ENCODE measurements around the gene C17orf107. TPM values are rescaled to one million over a fixed set of nuclear protein-coding genes. Genes with fewer than 3 reads are reported as not detected.

Gene C17orf107
- total and polyA plus RNA-seq, 9 of the 15 experiments (the other 6 are each of a cell fraction or from before 2014, with no cell fraction given) = 0.05 to 0.29 (median 0.07) TPM; not detected in 4

GRCh38 chr17:4940555-4941318, 41.4 kb downstream of the C17orf107 start:
- peaks cover 26 to 30% of the 10 kb centered on the region in 2 experiments; a peak in 4 of 5 replicates for H3K4me1 ChIP-seq (replicated peaks in 1 of 2; ENCODE audit: control insufficient read depth in 2 of 2, insufficient read depth in 2 of 2, low read length in 2 of 2)
- ChIA-PET POLR2A (interaction anchor here (0.6 to 1.6 kb wide), 11 partner anchors 9 to 161 kb away, joined by 3 to 20 read pairs (median 4); partner anchors contain the start of genes ENO3, PFN1 and SPAG7), CTCF (ENCODE audit: low intra/inter-chr PET ratio) (interaction anchor here (0.6 kb wide), 1 partner anchor 47 kb away, joined by 3 read pairs; the partner anchor contains the start of gene CAMTA2)
- H3K27ac ChIP-seq (ENCODE audit: extremely low read depth, low read depth, low read length) = peak overlapping the region; percentile 90
- peaks cover 70% of the 10 kb centered on the region for H3K36me3 ChIP-seq (ENCODE audit: control insufficient read depth, insufficient read depth, low read length)
- in situ Hi-C loops (cut with MboI) (no loop called here), intact Hi-C loops (cut with micrococcal nuclease) (no loop called here)
- DNase-seq (ENCODE audit: extremely low read depth in 1 of 4, low spot score in 3 of 4) (peak; percentile 55 to 81 (median 64)), ATAC-seq (peak; percentile 35), FAIRE-seq (no peak)
- peak overlapping the region; percentile 89 for H2AFZ ChIP-seq (ENCODE audit: low read depth, low read length)
- no peaks in the 10 kb centered on the region for H3K9me3 ChIP-seq (replicated peaks; ENCODE audit: control insufficient read depth, insufficient read depth, low read depth, low read length)
- peak overlapping the region; percentile 95 to 98 for H3K9ac ChIP-seq (ENCODE audit: insufficient read depth in 1 of 2, low read depth in 2 of 2, low read length in 2 of 2)
- no peaks in the 10 kb centered on the region for H3K9me1 ChIP-seq (ENCODE audit: control insufficient read depth, insufficient read depth, low read length)
- peak overlapping the region; percentile 96 for H3K4me3 ChIP-seq
- peak overlapping the region; percentile 96 for H3K4me2 ChIP-seq (ENCODE audit: insufficient read depth, low read length)
- 1% methylated on average over 21 of the region's 29 CpGs for WGBS (ENCODE audit: insufficient coverage, low coverage, missing lambda C conversion rate)
- H3K79me2 ChIP-seq (ENCODE audit: control insufficient read depth, insufficient read depth, low read length) = peaks cover 71% of the 10 kb centered on the region
- peaks cover 8% of the 10 kb centered on the region; the same call in 1 of the 2 replicates for H4K20me1 ChIP-seq (replicated peaks; ENCODE audit: control insufficient read depth, insufficient read depth, low read length)
- no peaks in the 10 kb centered on the region for H3K27me3 ChIP-seq (ENCODE audit: control insufficient read depth in 2 of 2, insufficient read depth in 2 of 2, low read length in 2 of 2)
- BruUV-seq (replicated peaks) = TSS peak; percentile 79
- TF ChIP-seq NBN (IDR thresholded peaks at IDR 0.05; ENCODE audit: low read depth) (no peak), PHF20 (IDR thresholded peaks at IDR 0.05; ENCODE audit: partially characterized antibody) (peak; percentile 46), MAZ (CRISPR knock-in tag; conservative IDR thresholded peaks at IDR 0.05 in 1 of 2, IDR thresholded peaks at IDR 0.05 in 1 of 2) (0 out of 4 replicates have a peak, but pooled peaks have one; percentile 7 to 17), ZNF146 (CRISPR knock-in tag; IDR thresholded peaks at IDR 0.05; ENCODE audit: unreplicated experiment) (no peak), PHF8 (IDR thresholded peaks at IDR 0.05; ENCODE audit: borderline replicate concordance, low read length) (peak; percentile 8; the same call in 1 of the 2 replicates), SLC30A9 (CRISPR knock-in tag; IDR thresholded peaks at IDR 0.05) (no peak), LEF1 (IDR thresholded peaks at IDR 0.05) (no peak), CEBPB (tag; IDR thresholded peaks at IDR 0.05) (peak; percentile 72), RBBP5 (IDR thresholded peaks at IDR 0.05; ENCODE audit: borderline replicate concordance, insufficient read depth, low read length, poor library complexity, severe bottlenecking) (peak; percentile 11), EGR1 (conservative IDR thresholded peaks at IDR 0.05) (0 out of 2 replicates have a peak, but pooled peaks have one; percentile 7), HMG20B (CRISPR knock-in tag; IDR thresholded peaks at IDR 0.05) (no peak), ZNF707 (CRISPR knock-in tag; conservative IDR thresholded peaks at IDR 0.05) (no peak), IRF1 (CRISPR knock-in tag; IDR thresholded peaks at IDR 0.05; ENCODE audit: borderline replicate concordance) (no peak), SPI1 (IDR thresholded peaks at IDR 0.05; ENCODE audit: borderline replicate concordance, low read depth, low read length) (no peak), ELF2 (CRISPR knock-in tag; IDR thresholded peaks at IDR 0.05) (no peak), E2F6 (IDR thresholded peaks at IDR 0.05; ENCODE audit: borderline replicate concordance in 1 of 2, extremely low read depth in 1 of 2, insufficient read depth in 1 of 2, insufficient read length in 1 of 2, low read depth in 1 of 2, low read length in 1 of 2, poor library complexity in 1 of 2, severe bottlenecking in 1 of 2) (peak in 1 of 2 experiments; percentile 10), U2AF1 (optimal IDR thresholded peaks at IDR 0.05; ENCODE audit: low read depth, low read length) (no peak)
